Esophagus muscularis mucosa (tissue), 3 donors: Measurements from ENCODE around the gene RTN4.

ENCODE experiments used
- POLR2A ChIP-seq: fragments of 450-650 bp; IDR thresholded peaks from one replicate; pipeline ENCODE4 v1.6.1; 2017; ENCODE audit warnings: antibody characterized with exemption, moderate library complexity, mild to moderate bottlenecking, low read depth
- POLR2AphosphoS5 ChIP-seq, 2 donors: sonication (generic); formaldehyde crosslinking; IDR thresholded peaks; one replicate each; pipeline ENCODE4 v1.6.1; 2017; ENCODE audit warnings: antibody characterized with exemption in 2 of 2
- TF ChIP-seq, protein P1 (sequence below), 3 experiments: fragments of 200-600 bp in 2 of 3; fragments of 450-650 bp in 1 of 3; sonication (generic) in 2 of 3; IDR thresholded peaks; one replicate each; pipeline ENCODE4 v1.5.1; 2017 to 2019; ENCODE audit warnings: antibody characterized with exemption in 3 of 3, mild to moderate bottlenecking in 2 of 3, moderate library complexity in 1 of 3

DNA sequence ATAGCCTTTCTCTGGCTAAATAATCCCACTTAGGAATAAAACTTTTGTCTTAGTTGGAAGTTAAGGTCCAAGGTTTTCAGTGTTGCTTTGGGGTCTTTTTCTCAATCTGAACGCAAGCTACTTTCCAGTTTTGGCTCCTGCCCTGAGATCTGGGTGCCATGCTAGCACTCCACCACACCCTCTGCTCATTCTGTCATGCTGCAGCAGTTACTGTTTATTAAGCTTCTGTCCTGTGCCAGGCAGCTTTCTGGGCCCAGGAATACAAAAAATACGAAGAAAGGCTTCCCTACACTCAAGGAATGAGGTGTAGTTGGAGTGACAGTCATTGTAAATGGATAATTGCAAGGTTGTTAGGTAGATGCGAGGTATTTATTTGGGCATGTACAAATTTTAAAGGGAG is 46.3 kb upstream of the RTN4 start:
- no peak for TF ChIP-seq POLR2A
- TF ChIP-seq, protein P1, sequence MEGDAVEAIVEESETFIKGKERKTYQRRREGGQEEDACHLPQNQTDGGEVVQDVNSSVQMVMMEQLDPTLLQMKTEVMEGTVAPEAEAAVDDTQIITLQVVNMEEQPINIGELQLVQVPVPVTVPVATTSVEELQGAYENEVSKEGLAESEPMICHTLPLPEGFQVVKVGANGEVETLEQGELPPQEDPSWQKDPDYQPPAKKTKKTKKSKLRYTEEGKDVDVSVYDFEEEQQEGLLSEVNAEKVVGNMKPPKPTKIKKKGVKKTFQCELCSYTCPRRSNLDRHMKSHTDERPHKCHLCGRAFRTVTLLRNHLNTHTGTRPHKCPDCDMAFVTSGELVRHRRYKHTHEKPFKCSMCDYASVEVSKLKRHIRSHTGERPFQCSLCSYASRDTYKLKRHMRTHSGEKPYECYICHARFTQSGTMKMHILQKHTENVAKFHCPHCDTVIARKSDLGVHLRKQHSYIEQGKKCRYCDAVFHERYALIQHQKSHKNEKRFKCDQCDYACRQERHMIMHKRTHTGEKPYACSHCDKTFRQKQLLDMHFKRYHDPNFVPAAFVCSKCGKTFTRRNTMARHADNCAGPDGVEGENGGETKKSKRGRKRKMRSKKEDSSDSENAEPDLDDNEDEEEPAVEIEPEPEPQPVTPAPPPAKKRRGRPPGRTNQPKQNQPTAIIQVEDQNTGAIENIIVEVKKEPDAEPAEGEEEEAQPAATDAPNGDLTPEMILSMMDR (IDR thresholded peaks at IDR 0.05): no peak
- no peak for TF ChIP-seq POLR2AphosphoS5 (IDR thresholded peaks at IDR 0.05)
